Nucleus accumbens (tissue), 56 donors: ENCODE data around the gene MICAL1.

Experiments used
- DNase-seq, 56 donors: peaks; one replicate each; lab custom pipeline; 2025; lab: John Stamatoyannopoulos, UW

The MICAL1 gene

DNA sequence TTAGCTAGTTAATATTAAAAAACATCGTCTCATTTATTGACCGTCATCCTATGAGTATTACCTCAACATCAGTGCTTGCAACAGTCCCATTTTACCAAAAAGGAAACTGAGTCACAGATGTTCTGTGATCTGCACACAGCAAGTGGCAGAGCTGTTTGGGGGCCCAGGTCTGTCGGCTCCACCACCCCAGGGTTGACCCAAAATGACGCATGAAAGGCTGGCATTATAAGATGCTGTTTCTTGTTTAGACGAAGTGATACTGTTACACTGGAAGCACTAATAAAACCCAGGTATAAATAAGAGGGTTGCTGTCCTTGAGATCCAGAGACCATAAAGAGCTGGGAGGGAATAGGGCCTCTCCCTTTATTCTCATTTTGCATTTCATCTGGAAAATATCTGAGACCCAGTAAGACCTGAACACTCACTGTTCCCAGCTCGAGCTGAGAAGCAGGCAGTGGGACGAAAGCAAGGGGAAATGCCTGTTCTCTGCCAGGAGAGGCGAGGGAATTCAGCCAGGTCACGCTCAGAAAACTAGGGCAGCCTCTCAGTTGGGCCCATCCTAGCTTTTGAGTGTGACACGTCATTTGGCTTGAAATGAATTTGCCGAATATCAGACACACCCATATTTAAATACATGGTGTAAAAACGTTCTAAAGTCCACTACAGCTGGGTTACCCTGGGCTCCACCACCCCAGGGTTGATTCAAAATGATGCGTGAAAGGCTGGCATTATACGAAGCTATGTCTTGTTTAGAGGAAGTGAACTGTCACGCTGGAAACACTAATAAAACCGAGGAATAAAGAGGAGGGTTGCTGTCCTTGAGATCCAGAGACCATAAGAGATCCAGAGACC, 1.4 kb upstream of the MICAL1 start:
- peak in 18 of 56 donors; percentile 17 to 59 (median 28) for DNase-seq

DNA sequence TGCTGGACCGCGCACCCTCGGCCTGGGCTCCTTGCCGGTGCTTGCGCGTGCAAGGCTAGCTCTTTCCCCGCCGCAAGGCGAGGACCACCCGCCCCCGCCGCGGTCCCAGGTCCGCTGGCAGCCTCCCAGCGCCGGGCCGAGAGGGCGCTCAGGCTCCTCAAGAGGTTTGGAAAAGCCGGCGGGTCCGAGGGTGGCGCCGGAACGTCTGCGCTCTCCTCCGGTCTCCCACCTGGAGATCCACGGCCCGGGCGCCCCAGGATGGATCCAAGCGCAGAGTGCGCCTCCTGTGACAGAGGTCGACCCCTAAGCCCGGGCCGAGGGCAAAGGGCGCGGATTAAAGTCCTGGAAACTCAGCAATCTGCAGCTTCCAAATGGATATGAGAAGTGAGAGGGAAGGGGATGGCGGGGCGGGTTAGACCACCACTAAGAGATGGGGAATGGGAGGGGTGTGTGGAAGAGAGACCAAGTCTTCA, 575 bp upstream of the MICAL1 start:
- DNase-seq: no peak

DNA sequence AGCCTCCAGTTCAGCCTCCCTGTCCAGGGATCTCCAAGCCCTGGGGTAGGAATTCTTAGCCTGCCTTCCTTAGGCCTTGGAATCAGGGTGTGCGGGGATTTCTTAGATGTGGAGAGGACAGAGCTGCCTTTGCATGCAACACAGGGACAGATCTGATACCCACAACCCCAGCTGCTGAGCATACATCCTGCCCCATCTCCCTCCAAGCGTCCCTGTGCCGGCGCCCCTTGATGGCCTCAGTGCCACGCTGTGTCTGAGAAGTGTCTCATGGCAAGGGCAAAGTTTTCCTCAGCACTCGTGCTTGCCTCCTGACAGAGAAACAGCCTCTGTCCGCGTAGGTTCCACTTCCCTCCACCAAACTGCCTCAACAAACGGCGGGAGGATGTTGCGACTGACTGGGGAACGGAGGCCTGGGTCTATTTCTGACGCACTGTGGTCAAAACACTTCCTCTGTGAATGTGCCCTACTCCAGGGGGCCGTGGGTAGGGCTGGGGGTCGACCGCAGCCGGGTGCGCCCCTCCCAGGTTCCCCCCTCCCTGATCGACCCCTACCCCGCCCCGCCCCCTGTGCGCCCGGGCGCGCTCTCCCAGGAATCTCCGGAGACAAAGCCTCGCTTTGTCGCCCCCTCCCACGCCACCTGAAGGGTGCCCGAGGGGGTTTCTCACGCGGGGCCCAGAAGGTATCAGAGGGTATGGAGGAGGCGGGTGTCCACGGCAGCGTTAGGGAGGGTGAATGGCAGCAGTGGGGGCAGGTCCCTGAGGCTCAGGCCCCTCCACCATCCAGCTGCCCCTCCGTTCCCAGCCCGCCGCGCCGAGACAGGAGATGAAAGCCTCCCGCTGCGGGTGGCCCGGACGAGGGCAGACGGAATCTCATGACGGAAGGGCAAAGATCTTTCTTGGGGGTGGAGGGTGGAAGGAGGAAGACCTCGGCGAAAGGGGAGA, 806 bp downstream of the MICAL1 start:
- peak in 33 of 56 donors; percentile 16 to 64 (median 36) for DNase-seq

DNA sequence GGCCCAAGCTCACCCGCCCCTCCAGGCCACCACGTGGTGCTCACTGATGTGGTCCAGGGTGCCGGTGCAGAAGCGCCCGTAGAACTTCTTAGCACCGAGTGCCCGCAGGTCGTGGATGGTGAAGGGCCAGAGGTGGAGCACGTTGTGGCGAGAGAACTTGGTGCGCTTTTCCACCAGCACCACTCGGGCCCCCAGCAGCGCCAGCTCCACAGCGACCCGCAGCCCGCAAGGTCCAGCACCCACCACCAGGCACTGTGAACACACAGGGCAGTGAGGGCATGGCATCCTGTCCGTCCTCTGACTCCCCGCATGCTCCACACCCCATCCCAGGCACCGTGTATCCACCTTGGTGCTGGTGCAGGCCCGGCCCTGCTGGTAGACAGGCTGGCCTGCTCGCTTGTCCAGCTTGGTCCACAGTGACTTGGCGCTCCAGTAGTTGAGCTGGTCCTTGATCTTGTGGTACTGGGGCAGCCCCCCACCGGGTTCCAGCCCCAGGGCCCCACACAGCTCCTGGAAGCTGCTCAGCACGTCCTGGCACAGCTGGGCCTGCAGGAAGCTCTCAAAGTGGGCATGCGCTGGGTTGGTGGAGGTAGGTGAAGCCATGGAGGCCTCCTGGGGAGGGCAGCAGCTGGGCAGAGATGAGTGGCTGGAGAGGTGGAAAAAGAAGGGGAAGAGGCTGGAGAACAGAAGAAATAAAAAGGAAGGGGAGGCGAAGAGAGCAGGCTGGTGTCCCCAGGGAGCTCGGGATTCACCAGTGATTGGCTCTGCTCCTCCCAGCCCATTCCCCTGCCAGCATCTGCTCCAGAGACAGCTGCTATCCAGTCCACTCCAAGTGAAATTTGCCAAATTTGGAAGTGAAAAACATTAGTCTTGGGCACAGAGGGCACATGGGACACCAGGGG, 1.7 kb downstream of the MICAL1 start:
- DNase-seq: peak in 2 of 56 donors; percentile 18 to 49

DNA sequence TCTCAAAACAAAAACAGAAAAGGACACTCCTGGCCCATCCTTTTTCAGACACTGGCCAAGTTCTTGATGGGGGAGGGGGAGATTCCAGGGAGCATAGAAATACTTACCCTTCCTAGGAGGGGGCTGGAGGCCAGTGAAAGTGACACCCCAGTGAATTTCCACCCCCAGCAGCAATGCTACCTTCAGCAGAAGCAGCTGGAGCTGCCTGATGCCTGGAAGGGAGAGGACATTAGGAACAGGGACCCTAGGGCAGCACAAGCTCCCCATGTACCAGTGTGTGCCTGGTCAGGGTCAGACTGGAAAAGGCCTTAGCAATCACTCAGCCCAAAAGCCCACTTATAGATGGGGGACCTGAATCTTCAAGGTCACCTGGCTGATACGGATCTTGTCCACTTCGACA, 2.4 kb downstream of the MICAL1 start:
- no peak for DNase-seq

DNA sequence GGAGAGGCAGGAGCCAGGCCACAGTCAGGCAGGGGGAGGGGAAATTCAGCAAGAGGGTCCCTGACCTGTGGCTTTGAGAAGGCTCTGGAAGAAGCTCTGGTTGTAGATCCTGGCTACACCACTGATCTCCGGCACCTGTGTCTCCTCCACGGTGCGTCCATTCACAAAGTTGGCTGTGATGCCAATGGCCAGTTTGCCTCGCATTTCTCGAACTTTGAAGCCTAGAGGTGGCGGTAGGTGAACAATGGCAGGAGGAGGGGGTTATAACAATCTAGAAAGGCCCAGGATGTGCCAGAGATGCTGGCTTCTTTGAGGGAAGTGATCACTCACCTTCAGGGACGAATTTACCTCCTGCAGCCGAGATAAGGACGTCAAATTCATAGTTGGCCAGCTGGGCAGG, 3.4 kb downstream of the MICAL1 start:
- no peak for DNase-seq

DNA sequence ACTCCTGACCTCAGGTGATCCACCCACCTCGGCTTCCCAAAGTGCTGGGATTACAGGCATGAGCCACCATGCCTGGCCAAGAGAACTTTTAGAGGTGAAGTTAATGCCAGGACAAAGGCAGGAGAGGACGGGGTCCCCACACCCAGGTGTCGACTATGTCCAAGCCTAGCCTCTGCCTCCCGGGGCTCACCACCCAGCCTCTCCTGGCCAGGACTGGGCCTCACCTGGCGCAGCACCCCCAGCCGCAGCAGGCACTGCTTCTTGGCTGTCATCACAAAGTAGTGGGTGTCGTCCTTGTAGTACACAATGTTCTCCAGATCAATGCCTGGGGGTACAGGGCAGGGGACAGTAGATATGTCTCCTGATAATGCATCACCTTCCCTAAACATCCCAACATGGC, 4.2 kb downstream of the MICAL1 start:
- no peak for DNase-seq

DNA sequence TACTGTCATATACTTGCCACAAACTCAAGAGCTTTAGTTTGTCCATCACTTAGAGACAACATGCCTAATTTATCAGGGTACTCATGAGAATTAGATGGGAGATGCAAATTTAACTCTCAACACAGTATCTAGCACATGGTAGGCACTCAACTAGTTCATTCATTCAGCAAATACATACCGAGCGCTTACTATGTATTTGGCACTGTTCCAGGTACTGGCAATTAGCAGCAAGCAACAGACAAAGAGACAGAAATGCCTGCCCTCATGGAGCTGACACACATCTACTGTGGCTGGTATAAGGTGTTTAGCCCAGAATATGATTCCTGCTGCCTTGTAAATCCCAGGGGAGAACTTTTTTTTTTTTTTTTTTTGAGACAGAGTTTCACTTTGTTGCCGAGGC, 4.8 kb downstream of the MICAL1 start:
- no peak for DNase-seq

DNA sequence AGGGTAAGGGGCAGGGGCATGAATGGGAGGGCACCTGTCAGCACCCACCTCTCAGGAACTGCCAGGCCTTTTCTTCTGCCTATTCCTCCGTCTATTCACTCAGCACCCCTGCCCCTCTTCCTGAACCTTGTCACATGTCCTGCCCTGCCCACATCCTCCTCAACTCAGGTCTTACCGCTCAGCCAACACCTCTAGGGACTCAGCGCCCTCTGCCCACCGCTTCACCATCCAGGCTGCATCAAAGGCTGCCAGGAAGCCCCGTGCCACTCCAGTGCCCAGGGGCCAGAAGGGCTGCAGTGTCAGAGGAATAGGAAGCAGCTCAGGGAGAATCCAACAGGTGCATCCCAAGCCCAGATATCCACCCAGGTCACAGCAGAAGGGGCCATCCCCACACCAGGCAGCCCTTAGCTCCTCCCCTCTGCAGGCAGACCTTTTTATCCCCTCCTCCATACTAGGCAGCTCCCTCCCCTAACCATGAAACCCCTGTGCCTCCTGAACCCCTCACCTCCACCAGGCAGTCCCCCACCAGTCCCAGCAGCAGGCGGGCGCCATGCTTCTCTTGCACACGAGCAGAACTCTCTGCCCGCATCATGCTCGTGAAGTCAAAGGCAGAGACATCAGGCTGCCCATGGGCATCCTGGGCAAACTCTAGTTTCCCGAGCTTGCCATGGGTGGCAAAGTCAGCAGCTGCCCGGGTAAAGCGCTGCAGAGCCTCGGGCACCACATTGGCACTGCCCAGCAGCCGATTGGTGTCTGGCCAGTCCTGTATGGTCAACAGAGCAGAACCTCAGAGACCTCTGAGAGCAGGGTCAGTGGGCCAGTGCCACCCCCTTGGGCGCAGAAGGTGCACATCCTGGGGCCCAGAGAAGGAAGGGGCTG, 5.5 kb downstream of the MICAL1 start:
- no peak for DNase-seq

DNA sequence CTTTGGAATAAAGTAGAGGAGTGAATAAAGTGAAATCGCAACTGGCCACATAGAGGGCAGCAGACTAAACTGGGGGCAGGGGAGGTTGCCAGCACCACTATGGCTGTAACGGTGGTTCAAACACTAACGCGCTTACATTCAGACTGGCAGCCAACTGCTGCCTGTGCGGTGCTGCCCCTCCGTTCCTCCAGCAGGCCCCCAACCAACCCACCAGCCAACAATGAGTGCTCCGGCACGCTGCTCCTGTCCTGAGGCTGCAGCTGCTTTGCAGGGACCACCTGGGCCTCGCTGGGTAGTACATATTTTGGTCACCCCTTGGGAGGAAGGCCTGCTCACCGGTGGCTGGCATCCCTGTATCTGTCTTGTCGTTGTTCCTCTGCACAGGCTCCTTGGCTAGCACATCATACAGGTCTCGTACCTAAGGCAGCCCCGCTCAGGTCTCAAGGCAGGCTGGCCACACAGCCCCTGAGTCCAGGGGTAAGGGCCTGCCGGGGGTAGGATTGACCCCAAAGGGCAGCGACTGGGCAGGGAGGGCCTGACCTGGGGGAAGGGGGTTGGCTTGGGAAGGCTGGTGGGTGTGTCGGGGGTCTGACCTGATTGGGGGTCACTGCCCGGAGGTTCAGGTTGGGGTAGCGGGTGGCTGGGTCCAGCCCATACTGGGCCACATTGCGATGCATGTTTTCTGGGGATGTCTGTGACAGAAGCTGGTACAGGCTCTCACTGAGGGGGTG, 6.3 kb downstream of the MICAL1 start:
- no peak for DNase-seq

DNA sequence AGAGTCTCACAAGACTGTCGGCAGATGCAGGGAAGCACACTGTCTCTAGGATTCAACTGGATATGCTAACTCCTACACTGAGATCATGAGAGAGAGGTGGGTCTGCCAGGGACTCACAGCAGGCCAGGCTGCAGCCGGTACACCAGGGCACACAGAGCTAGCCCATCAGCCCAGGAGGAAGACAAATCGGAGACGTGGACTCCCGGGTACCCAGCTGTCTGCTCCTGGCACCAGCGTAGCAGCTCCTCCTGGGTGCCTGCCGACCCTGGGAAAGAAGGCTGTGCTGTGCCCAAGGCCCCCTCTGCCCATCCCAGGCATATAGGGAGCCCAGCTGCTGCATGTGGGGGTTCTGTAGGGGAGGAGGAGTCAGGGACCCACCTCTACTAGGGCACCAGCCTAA, 7.0 kb downstream of the MICAL1 start:
- DNase-seq: peak in 1 of 56 donors; percentile 10

DNA sequence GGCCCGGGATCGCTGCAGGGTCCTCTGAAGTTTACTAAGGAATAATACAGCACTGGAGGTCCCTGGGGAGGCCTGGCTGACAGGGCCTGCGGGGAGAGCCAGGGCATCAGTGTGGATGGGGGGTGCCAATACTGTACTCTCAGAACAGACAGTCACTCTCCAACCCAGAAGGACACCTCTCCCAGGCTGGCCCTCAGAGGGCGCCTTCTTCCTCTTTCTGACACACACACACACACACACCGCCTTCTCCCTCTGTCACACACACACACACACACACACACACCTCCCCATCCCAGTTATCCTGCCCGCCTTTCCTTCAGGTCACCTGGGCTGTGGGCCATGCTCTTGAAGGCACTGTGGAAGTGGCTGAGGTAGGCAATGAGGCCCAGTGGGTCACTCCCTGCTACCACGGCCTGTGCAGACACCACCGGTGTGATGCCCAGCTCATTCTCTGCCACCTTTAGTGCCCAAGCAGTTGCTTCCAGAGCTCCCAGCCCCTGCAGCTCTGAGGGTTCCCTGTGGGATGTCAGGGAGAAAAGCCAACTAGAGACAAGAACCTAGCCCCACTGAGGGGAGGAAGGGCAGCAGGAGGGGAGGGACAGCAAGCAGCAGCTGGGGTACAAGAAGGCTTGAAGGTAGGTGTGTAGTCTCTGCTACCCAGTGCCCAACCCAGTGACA, 7.6 kb downstream of the MICAL1 start:
- DNase-seq: no peak

DNA sequence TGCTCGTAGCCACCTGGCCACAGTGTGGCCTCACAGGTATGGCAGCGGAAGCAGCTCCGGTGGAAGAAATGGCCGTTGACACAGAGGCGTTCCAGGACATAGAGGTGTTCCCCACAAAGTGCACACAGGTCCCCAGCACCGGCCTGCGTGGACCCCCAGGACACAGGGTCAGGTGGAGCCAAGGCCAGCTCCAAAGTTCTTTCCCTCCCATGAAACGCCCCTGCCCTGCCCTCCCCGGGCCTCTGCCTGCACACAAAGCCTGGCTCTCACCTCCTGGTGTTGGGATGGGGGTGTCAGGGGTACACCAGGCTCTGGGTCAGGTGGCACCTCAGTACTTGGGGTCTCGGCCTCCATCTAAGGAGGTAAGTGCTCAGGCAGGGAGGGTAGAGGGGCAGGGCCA, 8.5 kb downstream of the MICAL1 start:
- DNase-seq: no peak

DNA sequence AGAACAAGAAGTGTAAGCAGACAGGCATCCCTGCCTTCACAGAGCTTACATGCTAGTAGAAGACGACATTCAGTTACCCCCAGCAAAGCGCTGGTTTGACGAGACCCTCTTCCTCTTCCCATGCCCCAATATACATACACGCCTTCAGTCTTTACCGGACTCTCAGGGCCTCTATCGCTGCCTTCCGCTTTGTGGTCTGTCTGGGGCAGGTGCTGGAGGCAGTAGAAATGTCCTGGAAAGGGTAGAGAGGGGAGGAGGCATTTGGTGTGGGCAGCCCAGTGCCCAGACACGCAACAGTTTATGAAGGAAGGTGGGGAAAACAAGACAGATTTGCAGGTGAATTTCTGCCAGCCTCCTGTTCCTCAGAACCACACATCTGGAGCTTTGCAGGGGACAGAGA, 9.0 kb downstream of the MICAL1 start:
- DNase-seq: no peak

DNA sequence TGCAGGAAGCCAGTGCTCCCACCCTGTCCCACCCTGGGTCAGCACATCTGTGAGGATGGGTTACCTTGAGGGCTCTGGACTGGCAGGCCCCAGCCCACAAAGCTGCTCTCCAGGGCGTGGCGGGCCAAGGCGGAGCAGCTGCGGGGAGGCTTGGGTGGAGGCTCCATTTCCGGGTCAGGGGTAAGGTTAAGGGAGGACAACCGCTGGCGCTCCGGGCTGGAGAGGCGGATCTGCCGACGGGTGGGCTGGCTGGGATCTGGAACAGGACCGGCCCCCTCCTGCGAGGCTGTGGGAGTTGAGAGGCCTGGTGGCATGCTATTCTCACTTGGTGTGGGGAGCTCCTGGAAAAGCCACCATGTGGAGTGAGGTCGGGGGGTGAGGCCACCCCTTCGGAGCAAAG, 9.5 kb downstream of the MICAL1 start:
- DNase-seq: no peak

DNA sequence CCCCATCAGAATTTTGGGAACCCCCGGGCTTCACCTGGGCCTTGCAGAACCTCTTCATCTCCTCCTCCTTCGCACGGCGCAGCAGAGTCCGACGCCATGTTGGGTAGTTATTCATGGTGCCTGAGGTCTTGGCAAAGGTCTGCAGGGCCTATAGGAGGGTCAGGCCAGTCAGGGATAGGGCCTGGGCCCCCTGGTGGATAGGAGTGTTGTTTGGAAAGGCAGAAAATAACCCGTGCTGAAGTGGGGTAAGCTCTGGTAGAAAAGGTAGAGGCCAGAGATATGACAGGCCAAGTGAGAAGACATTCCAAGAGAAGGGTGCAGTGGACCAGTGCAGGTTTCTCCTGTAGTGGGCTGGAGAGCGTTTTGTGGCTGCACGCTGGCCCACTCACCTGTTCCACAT, 10.2 kb downstream of the MICAL1 start:
- DNase-seq: no peak

DNA sequence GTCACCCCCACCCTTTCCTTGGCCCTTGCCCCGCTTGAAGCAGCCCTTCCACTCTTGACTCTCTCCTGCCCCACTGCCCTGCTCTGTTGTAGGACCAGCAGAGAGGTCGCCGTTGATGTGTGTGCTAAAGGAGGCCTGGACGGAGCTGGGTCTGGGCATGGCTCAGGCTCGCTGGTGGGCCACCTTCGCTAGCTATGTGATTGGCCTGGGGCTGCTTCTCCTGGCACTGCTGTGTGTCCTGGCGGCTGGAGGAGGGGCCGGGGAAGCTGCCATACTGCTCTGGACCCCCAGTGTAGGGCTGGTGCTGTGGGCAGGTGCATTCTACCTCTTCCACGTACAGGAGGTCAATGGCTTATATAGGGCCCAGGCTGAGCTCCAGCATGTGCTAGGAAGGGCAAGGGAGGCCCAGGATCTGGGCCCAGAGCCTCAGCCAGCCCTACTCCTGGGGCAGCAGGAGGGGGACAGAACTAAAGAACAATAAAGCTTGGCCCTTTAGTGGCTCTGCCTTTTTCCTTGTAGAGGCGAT, 12.1 kb downstream of the MICAL1 start:
- no peak for DNase-seq

DNA sequence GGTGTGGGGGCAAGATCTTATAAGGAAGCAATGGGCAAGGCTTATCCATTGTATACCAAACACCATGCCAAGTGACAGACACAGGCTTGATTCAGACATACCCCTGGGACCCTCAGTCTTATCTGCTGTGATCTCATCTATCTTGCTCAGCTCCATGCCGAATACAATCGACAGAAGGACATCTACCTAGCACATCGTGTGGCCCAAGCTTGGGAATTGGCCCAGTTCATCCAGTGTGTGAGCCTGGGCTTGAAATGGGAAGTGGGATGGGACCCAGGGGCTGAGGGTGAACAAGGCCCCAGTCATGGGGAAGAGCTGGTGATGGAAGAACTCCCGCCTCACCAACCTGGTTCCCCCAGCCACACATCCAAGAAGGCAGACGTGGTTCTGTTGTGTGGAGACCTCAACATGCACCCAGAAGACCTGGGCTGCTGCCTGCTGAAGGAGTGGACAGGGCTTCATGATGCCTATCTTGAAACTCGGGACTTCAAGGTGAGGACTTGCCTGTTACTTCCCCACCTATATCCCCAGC, 13.1 kb downstream of the MICAL1 start:
- DNase-seq: no peak
